Body of pancreas (tissue), 4 donors: ENCODE results near the gene GUCY2F. TPM values are rescaled to one million over a fixed set of nuclear protein-coding genes. Genes with fewer than 3 reads are reported as not detected.

Source experiments
- ATAC-seq: fragments of 150-250 bp; one replicate; pipeline ENCODE4 v1.9.1; 2016
- DNase-seq, 4 donors: peaks; one replicate each; pipeline ENCODE4 v3.0.0-alpha.2; 2019
- H3K27ac ChIP-seq, 4 donors: fragments of 200-600 bp; sonication (generic); 1 replicate in 3 of 4; 2 replicates in 1 of 4; pipeline versions ENCODE4 v1.5.1 to v1.6.1; 2016 to 2019; ENCODE audit warnings: mild to moderate bottlenecking in 1 of 4, mixed read lengths in 1 of 4, moderate library complexity in 1 of 4
- H3K27me3 ChIP-seq, 2 donors: fragments of 200-600 bp; sonication (generic); one replicate each; pipeline ENCODE4 v1.6.0; 2016; ENCODE audit warnings: mild to moderate bottlenecking in 1 of 2
- H3K36me3 ChIP-seq, 2 donors: fragments of 200-600 bp; sonication (generic); replicated peaks in 1 of 2; 2 replicates each; pipeline ENCODE4 v1.5.1; 2016; ENCODE audit warnings: low read depth in 2 of 2; ENCODE audit not compliant: insufficient read depth in 1 of 2
- H3K4me1 ChIP-seq: fragments of 200-600 bp; sonication (generic); one replicate; pipeline ENCODE4 v1.6.0; 2016
- H3K4me3 ChIP-seq, 2 donors: fragments of 200-600 bp; sonication (generic); 1 replicate in 1 of 2; 2 replicates in 1 of 2; pipeline ENCODE4 v1.5.1; 2016 to 2019
- H3K9me3 ChIP-seq, 3 donors: fragments of 200-600 bp; sonication (generic); 1 replicate in 2 of 3; 2 replicates in 1 of 3; pipeline ENCODE4 v1.5.1; 2016
- POLR2A ChIP-seq, 3 donors: fragments of 450-650 bp; IDR thresholded peaks; one replicate each; pipeline ENCODE4 v1.6.1; 2016; ENCODE audit warnings: antibody characterized with exemption in 3 of 3, mild to moderate bottlenecking in 2 of 3
- WGBS, 2 donors: methylation state at CpG; one replicate each; pipeline ENCODE4 v1.1.5; 2017; 5-methylcytosine and 5-hydroxymethylcytosine counted together
- intact Hi-C: fragments of 100-400 bp; cut with DNase I; formaldehyde crosslinking; loops from one replicate; pipeline ENCODE4 v1.15.1; 2023
- total RNA-seq, 2 donors: library from RNA; depleted of rRNA; stranded (reverse); fragments of >200 nt; gene quantifications; one replicate each; pipeline ENCODE4 v1.1.0, GENCODE V29; 2016
- TF ChIP-seq, protein P1 (sequence below), 7 experiments: fragments of 450-650 bp in 4 of 7; fragments of 200-600 bp in 3 of 7; sonication (generic) in 3 of 7; IDR thresholded peaks; one replicate each; pipeline ENCODE4 v1.5.1; 2016 to 2019; ENCODE audit warnings: antibody characterized with exemption in 7 of 7

The GUCY2F gene
- total RNA-seq, 2 donors from 2014 or later: not detected

- intact Hi-C loops: no loop called here
- Histone ChIP-seq H3K9me3 (no peaks in the 10 kb centered on the region), H3K27me3 (no peaks in the 10 kb centered on the region), H3K36me3 (no peaks in the 10 kb centered on the region), H3K4me1 (no peaks in the 10 kb centered on the region), H3K4me3 (no peak overlapping the region), H3K27ac (no peak overlapping the region)
- DNase-seq: no peak
- WGBS, 2 donors: 41 to 47% methylated on average over 2 of the region's 2 CpGs
- TF ChIP-seq, protein P1, sequence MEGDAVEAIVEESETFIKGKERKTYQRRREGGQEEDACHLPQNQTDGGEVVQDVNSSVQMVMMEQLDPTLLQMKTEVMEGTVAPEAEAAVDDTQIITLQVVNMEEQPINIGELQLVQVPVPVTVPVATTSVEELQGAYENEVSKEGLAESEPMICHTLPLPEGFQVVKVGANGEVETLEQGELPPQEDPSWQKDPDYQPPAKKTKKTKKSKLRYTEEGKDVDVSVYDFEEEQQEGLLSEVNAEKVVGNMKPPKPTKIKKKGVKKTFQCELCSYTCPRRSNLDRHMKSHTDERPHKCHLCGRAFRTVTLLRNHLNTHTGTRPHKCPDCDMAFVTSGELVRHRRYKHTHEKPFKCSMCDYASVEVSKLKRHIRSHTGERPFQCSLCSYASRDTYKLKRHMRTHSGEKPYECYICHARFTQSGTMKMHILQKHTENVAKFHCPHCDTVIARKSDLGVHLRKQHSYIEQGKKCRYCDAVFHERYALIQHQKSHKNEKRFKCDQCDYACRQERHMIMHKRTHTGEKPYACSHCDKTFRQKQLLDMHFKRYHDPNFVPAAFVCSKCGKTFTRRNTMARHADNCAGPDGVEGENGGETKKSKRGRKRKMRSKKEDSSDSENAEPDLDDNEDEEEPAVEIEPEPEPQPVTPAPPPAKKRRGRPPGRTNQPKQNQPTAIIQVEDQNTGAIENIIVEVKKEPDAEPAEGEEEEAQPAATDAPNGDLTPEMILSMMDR (IDR thresholded peaks at IDR 0.05): no peak
- no peak for TF ChIP-seq POLR2A (IDR thresholded peaks at IDR 0.05)
- ATAC-seq: no peak
These were observed 91.3 kb downstream of the GUCY2F start for GRCh38 chrX:109390556-109390955.

DNA sequence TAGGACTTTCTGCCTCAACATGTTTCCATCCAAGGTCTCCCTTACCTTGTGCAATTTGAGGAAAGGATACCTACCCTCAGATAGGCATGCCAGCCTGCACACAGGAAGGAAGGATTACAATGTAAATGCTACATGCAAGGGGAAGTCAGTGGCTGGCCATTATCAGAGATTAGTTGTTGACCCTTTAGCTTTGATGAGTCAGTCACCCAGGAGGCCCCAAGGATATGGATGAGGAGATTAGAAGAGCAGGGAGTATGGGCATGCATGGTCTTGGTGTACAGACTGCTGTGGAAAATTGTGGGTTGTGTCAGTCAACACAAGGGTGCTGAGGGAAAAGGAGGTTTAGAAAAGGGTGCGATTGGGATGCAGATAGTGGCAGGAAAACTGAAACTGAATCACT, 92.0 kb downstream of the GUCY2F start:
- H3K4me1 ChIP-seq: no peaks in the 10 kb centered on the region
- no peak overlapping the region for H3K4me3 ChIP-seq
- no peaks in the 10 kb centered on the region for H3K27me3 ChIP-seq
- no peaks in the 10 kb centered on the region for H3K9me3 ChIP-seq
- ATAC-seq: no peak
- 70 to 72% methylated on average over 1 of the region's 1 CpG for WGBS, 2 donors
- TF ChIP-seq, protein P1 (IDR thresholded peaks at IDR 0.05): no peak
- no peak for TF ChIP-seq POLR2A (IDR thresholded peaks at IDR 0.05)
- no peak for DNase-seq
- intact Hi-C loops: no loop called here
- no peak overlapping the region for H3K27ac ChIP-seq
- H3K36me3 ChIP-seq: no peaks in the 10 kb centered on the region

- H3K27ac ChIP-seq: no peak overlapping the region
- DNase-seq (peak in 1 of 4 donors; percentile 2), ATAC-seq (no peak)
- no peak overlapping the region for H3K4me3 ChIP-seq
- H3K27me3 ChIP-seq: no peaks in the 10 kb centered on the region
- TF ChIP-seq POLR2A (IDR thresholded peaks at IDR 0.05): no peak
- TF ChIP-seq, protein P1 (IDR thresholded peaks at IDR 0.05): peak in 5 of 7 experiments; percentile 17 to 45 (median 34)
- intact Hi-C loops: no loop called here
- H3K36me3 ChIP-seq: no peaks in the 10 kb centered on the region
- H3K4me1 ChIP-seq: no peaks in the 10 kb centered on the region
- 26 to 29% methylated on average over 3 of the region's 3 CpGs for WGBS, 2 donors
- no peaks in the 10 kb centered on the region for H3K9me3 ChIP-seq
These were observed 97.2 kb downstream of the GUCY2F start for GRCh38 chrX:109384699-109385098.

DNA sequence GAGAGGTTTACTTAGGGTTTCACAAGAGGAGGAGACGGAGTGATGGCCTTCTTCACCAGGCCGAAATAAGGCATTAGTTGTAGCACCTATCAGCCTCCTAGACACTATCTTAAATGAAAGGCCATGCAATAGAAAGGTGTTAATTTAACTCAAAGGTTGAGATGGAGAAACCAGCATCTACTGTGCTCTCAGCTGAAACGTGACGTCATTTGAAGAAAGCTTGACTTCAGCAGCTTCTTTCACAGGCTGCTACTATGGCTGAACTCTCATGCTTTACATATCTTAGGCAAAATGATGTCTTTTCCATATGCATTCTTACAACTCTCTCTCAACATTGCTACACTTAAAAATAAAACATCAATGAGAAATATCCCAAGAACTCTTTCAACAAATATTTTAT, 99.6 kb downstream of the GUCY2F start:
- ATAC-seq: no peak
- Histone ChIP-seq H3K9me3 (no peaks in the 10 kb centered on the region), H3K4me1 (no peaks in the 10 kb centered on the region), H3K36me3 (no peaks in the 10 kb centered on the region), H3K4me3 (no peak overlapping the region), H3K27me3 (no peaks in the 10 kb centered on the region), H3K27ac (no peak overlapping the region)
- WGBS, 2 donors: 64 to 69% methylated on average over 4 of the region's 4 CpGs
- intact Hi-C loops: no loop called here
- TF ChIP-seq, protein P1 (IDR thresholded peaks at IDR 0.05): no peak
- TF ChIP-seq POLR2A (IDR thresholded peaks at IDR 0.05): no peak
- DNase-seq: no peak

- no peaks in the 10 kb centered on the region for H3K27me3 ChIP-seq
These were observed 103.6 kb downstream of the GUCY2F start for GRCh38 chrX:109378281-109378680.

More at GRCh38 chrX:109378281-109378680, 103.6 kb downstream of the GUCY2F start:
- Histone ChIP-seq H3K4me3 (no peak overlapping the region), H3K9me3 (no peaks in the 10 kb centered on the region), H3K36me3 (no peaks in the 10 kb centered on the region), H3K27ac (no peak overlapping the region), H3K4me1 (no peaks in the 10 kb centered on the region)
- intact Hi-C loops: no loop called here
- WGBS, 2 donors: 20 to 29% methylated on average over 1 of the region's 1 CpG
- TF ChIP-seq, protein P1 (IDR thresholded peaks at IDR 0.05): no peak
- TF ChIP-seq POLR2A (IDR thresholded peaks at IDR 0.05): no peak
- no peak for DNase-seq
- no peak for ATAC-seq
